ENCODE measurements around the gene POLR3GL.
"Not testable (repeated sequence)": the region's sequence is repeated elsewhere in the genome, so short reads cannot be mapped to it uniquely, and the experiment has no call there.

POLR3GL gene

DNA sequence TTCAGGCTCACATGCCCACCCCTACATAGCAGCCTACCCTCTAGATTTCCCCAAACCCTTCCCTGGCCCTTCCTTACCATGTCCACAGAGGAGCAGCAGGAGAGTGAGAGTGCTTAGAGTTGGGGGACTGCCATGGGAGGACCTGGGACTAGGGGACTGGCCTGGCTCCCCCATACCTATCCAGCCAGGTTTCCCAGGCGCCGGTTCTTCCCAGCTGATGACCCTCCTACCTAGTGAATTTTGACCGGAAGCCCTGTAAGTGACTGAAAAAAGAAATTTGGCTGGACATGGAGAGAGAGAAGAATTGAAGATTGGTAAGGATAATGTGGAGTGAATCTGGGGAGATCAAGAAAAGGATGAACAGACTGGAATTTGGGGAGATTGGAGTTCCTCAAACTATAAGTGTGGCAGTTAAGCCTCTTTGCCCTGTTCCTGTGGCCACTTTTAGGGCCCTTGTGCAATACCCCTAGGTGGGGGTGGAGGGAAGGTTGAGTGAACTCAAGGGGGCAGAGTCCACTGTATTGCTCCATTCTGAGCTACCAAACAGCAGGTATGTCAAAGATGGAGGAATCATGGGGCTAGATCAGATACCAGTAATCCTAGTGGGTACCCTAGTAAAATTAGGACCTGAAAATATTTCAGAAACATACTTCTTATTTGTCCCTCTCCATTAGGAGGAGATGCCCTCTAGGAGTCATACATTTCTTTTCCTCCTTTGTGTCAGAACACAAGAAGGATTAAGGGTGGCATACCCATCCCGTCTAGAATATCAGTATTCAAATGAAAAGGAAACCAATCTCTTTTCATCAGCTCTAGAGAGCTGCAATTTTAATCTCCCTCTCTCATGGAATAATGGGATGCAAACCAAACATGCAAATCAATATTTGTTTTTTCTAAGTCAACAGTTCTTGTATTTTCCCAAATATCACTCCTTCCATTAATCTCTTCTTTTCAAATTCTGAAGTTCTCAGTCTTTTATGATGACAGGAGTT is 55.9 kb downstream of the POLR3GL start:
- peak in 1 of 4 experiments; percentile 17 for DNase-seq

DNA sequence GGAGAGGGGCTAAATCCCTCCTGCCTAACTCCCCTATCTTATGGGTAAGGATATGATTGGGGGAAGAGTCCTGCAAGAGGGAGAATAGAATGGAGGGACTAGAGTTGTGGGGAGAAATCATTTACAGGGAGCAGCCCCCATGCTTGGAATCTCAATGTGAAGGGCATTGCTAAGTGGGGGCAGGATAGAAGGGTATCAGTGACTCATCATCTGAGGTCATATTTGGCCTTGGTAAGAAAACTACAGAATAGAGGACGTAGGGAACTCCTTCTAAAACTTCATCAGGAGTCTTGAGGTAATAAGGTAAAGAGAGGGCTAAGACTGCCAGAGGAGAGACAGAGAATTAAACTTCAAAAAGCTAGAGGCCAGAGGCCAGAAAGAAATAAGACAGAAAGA is 56.6 kb downstream of the POLR3GL start:
- no peak for DNase-seq

DNA sequence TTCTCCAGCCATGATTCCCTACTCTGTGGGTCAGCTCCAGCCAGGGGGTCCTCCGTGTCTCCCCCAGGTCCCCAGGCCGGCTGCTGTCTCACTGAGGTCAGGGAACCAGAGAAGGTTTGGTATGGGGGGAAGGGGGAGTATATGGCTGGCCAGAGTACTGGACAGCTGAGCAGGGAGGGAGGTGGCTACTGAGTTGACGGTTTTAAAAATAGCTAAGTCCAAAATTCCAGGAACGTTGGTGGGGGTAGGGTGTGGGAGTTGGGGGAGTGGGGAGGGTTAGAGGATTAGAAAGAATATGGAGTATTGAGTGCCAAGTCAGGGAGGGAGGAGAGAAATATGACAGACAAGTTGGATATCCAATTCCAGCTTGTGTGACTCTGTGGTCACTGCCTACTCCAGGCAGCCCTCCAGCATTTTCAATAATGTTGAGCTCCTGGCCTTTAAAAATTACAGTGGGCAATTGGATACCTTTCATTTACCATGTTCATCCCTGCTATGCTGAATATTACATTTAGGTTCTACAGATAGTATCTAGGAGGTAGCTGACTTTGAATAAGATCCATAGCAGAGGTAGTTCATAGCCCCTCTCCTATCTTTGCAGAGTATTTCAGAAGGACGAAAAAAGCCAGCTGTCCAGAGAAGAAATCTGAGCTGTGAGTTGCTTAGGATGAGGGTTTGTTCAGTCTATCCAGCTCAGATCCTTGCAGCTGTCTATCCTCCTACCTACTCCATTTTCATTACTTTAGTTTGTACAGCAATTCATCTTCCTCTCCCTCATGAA is 57.3 kb downstream of the POLR3GL start, which contains the start of gene HJV:
HJV (minus strand) TSS at position 114 of the 781 bp plus-strand sequence. CDS start 1,504 bp downstream, outside the sequence.
- DNase-seq, result no peak

DNA sequence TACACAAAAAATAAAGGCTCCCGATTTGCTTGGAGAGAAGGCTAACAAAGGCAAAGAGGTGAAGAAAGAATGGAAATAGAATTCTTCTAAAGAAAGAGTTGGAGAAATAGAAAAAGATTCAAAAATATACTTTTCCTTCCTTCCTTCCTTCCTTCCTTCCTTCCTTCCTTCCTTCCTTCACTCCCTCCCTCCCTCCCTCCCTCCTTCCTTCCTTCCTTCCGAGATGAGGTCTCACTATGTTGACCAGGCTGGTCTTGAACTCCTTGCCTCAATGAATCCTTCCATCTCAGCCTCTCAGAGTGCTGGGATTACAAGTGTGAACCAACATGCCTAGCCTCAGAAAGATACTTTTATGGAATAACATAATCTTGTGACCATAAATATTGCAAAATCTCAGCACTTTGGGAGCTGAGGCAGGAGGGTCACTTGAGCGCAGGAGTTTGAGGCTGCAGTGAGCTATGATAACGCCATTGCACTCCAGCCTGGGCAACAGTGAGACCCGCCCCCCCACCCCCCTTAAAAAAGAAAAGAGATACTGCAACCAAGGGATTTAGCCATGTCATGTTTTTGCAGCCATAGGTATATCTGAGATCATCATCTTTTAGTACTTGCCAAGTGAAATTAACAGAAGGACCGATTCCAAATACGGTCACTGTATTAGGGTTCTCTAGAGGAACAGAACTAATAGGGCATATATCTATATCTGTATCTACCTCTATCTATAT is 58.1 kb downstream of the POLR3GL start:
- DNase-seq, result no peak

DNA sequence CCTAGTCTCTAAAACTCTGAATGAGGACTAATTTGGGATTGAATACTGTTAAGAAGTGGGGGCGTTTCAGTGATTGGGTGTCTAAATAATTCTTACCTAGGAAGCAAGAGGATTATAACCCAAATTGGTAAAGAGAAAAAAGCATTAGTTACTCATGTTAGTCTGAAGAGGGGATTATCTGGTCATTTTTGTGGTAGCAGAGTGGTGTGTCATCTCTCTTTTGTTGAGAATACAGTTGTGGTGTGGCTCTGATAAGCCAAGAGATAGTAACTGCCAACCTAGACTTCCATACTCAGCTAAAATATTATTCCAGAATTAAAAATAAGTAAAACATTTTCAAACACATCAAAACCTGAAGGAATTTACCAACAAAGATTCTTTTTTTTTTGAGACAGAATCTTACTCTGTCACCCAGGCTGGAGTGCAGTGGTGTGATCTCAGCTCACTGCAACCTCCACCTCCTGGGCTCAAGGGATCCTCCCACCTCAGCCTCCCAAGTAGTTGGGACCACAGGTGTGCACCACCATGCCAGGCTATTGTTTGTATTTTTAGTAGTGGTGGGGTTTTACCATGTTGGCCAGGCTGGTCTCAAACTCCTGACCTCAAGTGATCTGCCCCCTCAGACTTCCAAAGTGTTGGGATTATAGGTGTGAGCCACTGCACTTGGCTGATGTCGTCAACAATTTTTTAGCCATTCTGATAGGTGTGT is 61.5 kb downstream of the POLR3GL start:
- not testable (repeated sequence) for DNase-seq

DNA sequence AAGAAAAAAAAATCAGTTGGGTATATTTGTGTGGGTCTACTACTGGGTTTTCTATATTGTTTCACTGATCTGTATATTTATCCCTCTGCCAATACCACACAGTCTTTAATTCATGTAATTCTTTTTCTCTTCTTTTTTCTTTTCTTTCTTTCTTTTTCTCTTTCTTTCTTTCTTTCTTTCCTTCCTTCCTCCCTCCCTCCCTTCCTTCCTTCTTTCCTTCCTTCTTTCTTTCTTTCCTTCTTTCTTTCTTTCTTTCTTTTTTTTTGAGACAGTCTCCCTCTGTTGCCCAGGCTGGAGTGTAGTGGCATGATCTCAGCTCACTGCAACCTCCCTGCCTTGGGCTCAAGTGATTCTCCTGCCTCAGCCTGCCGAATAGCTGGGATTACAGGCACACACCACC is 62.2 kb downstream of the POLR3GL start:
- not testable (repeated sequence) for DNase-seq
